ENCODE measurements around the gene SLC25A41. TPM values are rescaled to one million over a fixed set of nuclear protein-coding genes. Genes with fewer than 3 reads are reported as not detected.

SLC25A41 gene
- total and polyA plus RNA-seq, 9 of the 15 experiments (the other 6 are each of a cell fraction or from before 2014, with no cell fraction given) = 0.08 to 4.2 (median 1.6) TPM

DNA sequence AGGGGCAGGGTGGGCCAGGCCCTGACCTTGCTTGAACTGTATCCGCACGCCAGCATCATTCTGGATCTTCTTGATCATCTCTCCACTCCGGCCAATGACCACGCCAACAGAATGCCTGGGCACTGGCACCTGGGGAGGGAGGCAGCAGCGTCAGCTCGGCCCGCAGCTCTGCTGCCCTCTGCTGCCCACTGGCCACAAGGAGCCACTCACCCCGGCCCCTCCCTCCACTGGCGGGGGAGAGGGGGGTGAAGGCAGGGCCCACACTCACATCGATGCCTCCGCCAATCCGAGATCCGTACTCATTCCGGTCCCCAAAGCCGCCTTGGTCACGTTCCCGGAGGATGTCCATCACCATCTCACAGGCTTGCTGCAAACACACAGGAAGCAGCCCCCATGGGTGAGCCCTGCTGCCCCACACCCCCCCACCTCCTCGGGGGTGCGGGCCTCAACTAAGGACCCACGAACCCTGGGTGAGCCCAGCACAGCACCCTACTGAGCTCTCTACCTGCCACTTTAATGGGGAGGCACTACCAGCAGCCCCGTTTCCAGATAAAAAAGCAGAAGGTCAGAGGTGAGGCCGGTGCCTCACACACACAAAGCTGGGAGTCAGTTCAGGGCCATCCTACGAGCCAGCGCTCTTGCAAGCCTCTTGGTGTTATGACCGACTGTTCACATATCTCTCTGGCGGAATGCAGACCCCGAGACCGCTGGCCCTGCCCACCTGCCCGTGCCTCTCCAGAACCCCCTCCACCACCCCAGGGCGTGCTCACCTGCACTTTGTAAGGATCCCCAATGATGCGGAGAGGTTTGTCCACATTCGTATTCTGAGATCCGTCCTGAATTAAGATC lies 15.6 kb downstream of the SLC25A41 start (continued):
- TF ChIP-seq RAD21 (CRISPR knock-in tag; conservative IDR thresholded peaks at IDR 0.05 in 1 of 2, IDR thresholded peaks at IDR 0.05 in 1 of 2) (0 out of 4 replicates have a peak, but pooled peaks of 1 of the 2 experiments have one; percentile 8), RBFOX2 (IDR thresholded peaks at IDR 0.05; ENCODE audit: low read depth, low read length) (peak; percentile 57), RBM22 (IDR thresholded peaks at IDR 0.05; ENCODE audit: low read depth, low read length, poor library complexity, severe bottlenecking) (peak; percentile 92), NR2C1 (IDR thresholded peaks at IDR 0.05) (no peak), NR2C1 (tag; IDR thresholded peaks at IDR 0.05) (no peak), TARDBP (IDR thresholded peaks at IDR 0.05) (no peak), MYC (IDR thresholded peaks at IDR 0.05; ENCODE audit: low read depth, low read length) (no peak), MYC (CRISPR knock-in tag; IDR thresholded peaks at IDR 0.05; ENCODE audit: borderline replicate concordance, low read depth) (no peak), POLR2G (IDR thresholded peaks at IDR 0.05; ENCODE audit: low read depth, low read length) (peak; percentile 59), SMAD4 (CRISPR knock-in tag; conservative IDR thresholded peaks at IDR 0.05) (no peak), SUPT5H (IDR thresholded peaks at IDR 0.05) (0 out of 2 replicates have a peak, but pooled peaks have one; percentile 9), SETDB1 (IDR thresholded peaks at IDR 0.05; ENCODE audit: low read length) (no peak), MXI1 (IDR thresholded peaks at IDR 0.05; ENCODE audit: low read depth, low read length) (no peak)
- TF ChIP-seq, protein P1, sequence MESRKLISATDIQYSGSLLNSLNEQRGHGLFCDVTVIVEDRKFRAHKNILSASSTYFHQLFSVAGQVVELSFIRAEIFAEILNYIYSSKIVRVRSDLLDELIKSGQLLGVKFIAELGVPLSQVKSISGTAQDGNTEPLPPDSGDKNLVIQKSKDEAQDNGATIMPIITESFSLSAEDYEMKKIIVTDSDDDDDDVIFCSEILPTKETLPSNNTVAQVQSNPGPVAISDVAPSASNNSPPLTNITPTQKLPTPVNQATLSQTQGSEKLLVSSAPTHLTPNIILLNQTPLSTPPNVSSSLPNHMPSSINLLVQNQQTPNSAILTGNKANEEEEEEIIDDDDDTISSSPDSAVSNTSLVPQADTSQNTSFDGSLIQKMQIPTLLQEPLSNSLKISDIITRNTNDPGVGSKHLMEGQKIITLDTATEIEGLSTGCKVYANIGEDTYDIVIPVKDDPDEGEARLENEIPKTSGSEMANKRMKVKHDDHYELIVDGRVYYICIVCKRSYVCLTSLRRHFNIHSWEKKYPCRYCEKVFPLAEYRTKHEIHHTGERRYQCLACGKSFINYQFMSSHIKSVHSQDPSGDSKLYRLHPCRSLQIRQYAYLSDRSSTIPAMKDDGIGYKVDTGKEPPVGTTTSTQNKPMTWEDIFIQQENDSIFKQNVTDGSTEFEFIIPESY (CRISPR knock-in tag; IDR thresholded peaks at IDR 0.05) = peak; percentile 88
- TF ChIP-seq, protein P2, sequence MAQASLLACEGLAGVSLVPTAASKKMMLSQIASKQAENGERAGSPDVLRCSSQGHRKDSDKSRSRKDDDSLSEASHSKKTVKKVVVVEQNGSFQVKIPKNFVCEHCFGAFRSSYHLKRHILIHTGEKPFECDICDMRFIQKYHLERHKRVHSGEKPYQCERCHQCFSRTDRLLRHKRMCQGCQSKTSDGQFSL (CRISPR knock-in tag; IDR thresholded peaks at IDR 0.05) = peak; percentile 73
- TF ChIP-seq, protein P2 (tag; IDR thresholded peaks at IDR 0.05) = peak in 1 of 2 experiments; percentile 31; a peak in 1 of 4 replicates
- TF ChIP-seq, protein P3, sequence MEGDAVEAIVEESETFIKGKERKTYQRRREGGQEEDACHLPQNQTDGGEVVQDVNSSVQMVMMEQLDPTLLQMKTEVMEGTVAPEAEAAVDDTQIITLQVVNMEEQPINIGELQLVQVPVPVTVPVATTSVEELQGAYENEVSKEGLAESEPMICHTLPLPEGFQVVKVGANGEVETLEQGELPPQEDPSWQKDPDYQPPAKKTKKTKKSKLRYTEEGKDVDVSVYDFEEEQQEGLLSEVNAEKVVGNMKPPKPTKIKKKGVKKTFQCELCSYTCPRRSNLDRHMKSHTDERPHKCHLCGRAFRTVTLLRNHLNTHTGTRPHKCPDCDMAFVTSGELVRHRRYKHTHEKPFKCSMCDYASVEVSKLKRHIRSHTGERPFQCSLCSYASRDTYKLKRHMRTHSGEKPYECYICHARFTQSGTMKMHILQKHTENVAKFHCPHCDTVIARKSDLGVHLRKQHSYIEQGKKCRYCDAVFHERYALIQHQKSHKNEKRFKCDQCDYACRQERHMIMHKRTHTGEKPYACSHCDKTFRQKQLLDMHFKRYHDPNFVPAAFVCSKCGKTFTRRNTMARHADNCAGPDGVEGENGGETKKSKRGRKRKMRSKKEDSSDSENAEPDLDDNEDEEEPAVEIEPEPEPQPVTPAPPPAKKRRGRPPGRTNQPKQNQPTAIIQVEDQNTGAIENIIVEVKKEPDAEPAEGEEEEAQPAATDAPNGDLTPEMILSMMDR (IDR thresholded peaks at IDR 0.05 in 2 of 3, conservative IDR thresholded peaks at IDR 0.05 in 1 of 3; ENCODE audit: insufficient read depth in 2 of 3, low read depth in 1 of 3, low read length in 3 of 3) = peak; percentile 25 to 40 (median 25); a peak in 4 of 6 replicates
